ENCODE results near the gene CAMK1D. TPM values are rescaled to one million over a fixed set of nuclear protein-coding genes. Genes with fewer than 3 reads are reported as not detected.

CAMK1D gene
- total RNA-seq, 3 donors from 2014 or later (not counting 1 experiment from before 2014, with no cell fraction given), result 44.2 to 56.4 (median 49.7) TPM

GRCh38 chr10:12606461-12606860 is 257.1 kb downstream of the CAMK1D start:
- intact Hi-C loops (cut with micrococcal nuclease), result no loop called here
- H3K4me3 Mint-ChIP-seq, result peak overlapping the region; percentile 74

GRCh38 chr10:12608761-12609160 is 259.4 kb downstream of the CAMK1D start:
- Histone ChIP-seq H3K27me3 (ENCODE audit: control insufficient read depth, insufficient read depth, low read length) (no peaks in the 10 kb centered on the region), H3K4me1 (ENCODE audit: control insufficient read depth, insufficient read depth, low read length) (peaks cover 16% of the 10 kb centered on the region), H3K27ac (ENCODE audit: low read length) (no peak overlapping the region), H3K9me3 (ENCODE audit: control insufficient read depth, insufficient read depth, low read length) (no peaks in the 10 kb centered on the region), H3K36me3 (ENCODE audit: control insufficient read depth, insufficient read depth, low read length) (no peaks in the 10 kb centered on the region), H3K4me3 (ENCODE audit: low read length) (no peak overlapping the region)
- intact Hi-C loops (cut with micrococcal nuclease), result no loop called here
- Mint-ChIP-seq H3K36me3 (no peaks in the 10 kb centered on the region), H3K27ac (no peak overlapping the region), H3K4me1 (peaks cover 33 to 35% of the 10 kb centered on the region in 2 donors), H3K27me3 (ENCODE audit: low read depth in 2 of 2) (no peaks in the 10 kb centered on the region), H3K4me3 (no peak overlapping the region), H3K9me3 (no peaks in the 10 kb centered on the region)
- no peak for ATAC-seq
- WGBS (ENCODE audit: insufficient coverage), result 87% methylated on average over 6 of the region's 6 CpGs
- DNase-seq, result no peak
- TF ChIP-seq CTCF (IDR thresholded peaks at IDR 0.05), result no peak

More at GRCh38 chr10:12606461-12606860, 257.1 kb downstream of the CAMK1D start:
- H3K36me3 Mint-ChIP-seq, result no peaks in the 10 kb centered on the region
- Histone ChIP-seq H3K4me1 (ENCODE audit: control insufficient read depth, insufficient read depth, low read length) (peaks cover 16% of the 10 kb centered on the region), H3K36me3 (ENCODE audit: control insufficient read depth, insufficient read depth, low read length) (no peaks in the 10 kb centered on the region), H3K27me3 (ENCODE audit: control insufficient read depth, insufficient read depth, low read length) (no peaks in the 10 kb centered on the region), H3K9me3 (ENCODE audit: control insufficient read depth, insufficient read depth, low read length) (no peaks in the 10 kb centered on the region), H3K4me3 (ENCODE audit: low read length) (no peak overlapping the region), H3K27ac (ENCODE audit: low read length) (peak overlapping the region; percentile 58)
- no peaks in the 10 kb centered on the region for H3K9me3 Mint-ChIP-seq
- DNase-seq (no peak), ATAC-seq (no peak)
- TF ChIP-seq CTCF (IDR thresholded peaks at IDR 0.05), result no peak
- H3K27ac Mint-ChIP-seq, result peak overlapping the region; percentile 54 to 86
- no peaks in the 10 kb centered on the region for H3K27me3 Mint-ChIP-seq (ENCODE audit: low read depth in 2 of 2)
- 66% methylated on average over 12 of the region's 12 CpGs for WGBS (ENCODE audit: insufficient coverage)
- H3K4me1 Mint-ChIP-seq, result peaks cover 35 to 38% of the 10 kb centered on the region in 2 donors

- intact Hi-C loops (cut with micrococcal nuclease), result no loop called here
- Mint-ChIP-seq H3K4me1 (peaks cover 33 to 35% of the 10 kb centered on the region in 2 donors), H3K36me3 (no peaks in the 10 kb centered on the region), H3K27me3 (ENCODE audit: low read depth in 2 of 2) (no peaks in the 10 kb centered on the region), H3K4me3 (no peak overlapping the region), H3K27ac (no peak overlapping the region), H3K9me3 (no peaks in the 10 kb centered on the region)
- H3K4me1 ChIP-seq (ENCODE audit: control insufficient read depth, insufficient read depth, low read length), result peaks cover 16% of the 10 kb centered on the region
- ATAC-seq (no peak), DNase-seq (no peak)
- no peak for TF ChIP-seq CTCF (IDR thresholded peaks at IDR 0.05)
- no peaks in the 10 kb centered on the region for H3K9me3 ChIP-seq (ENCODE audit: control insufficient read depth, insufficient read depth, low read length)
- no peaks in the 10 kb centered on the region for H3K36me3 ChIP-seq (ENCODE audit: control insufficient read depth, insufficient read depth, low read length)
- no peak overlapping the region for H3K27ac ChIP-seq (ENCODE audit: low read length)
- H3K4me3 ChIP-seq (ENCODE audit: low read length), result no peak overlapping the region
- no peaks in the 10 kb centered on the region for H3K27me3 ChIP-seq (ENCODE audit: control insufficient read depth, insufficient read depth, low read length)
- WGBS (ENCODE audit: insufficient coverage), result 92% methylated on average over 7 of the region's 7 CpGs
Measured at GRCh38 chr10:12609435-12609834, 260.1 kb downstream of the CAMK1D start.

GRCh38 chr10:12613136-12613535 is 263.8 kb downstream of the CAMK1D start:
- no peaks in the 10 kb centered on the region for H3K4me1 ChIP-seq (ENCODE audit: control insufficient read depth, insufficient read depth, low read length)

More at GRCh38 chr10:12613136-12613535, 263.8 kb downstream of the CAMK1D start:
- Histone ChIP-seq H3K27me3 (ENCODE audit: control insufficient read depth, insufficient read depth, low read length) (no peaks in the 10 kb centered on the region), H3K27ac (ENCODE audit: low read length) (no peak overlapping the region), H3K36me3 (ENCODE audit: control insufficient read depth, insufficient read depth, low read length) (no peaks in the 10 kb centered on the region), H3K9me3 (ENCODE audit: control insufficient read depth, insufficient read depth, low read length) (no peaks in the 10 kb centered on the region), H3K4me3 (ENCODE audit: low read length) (no peak overlapping the region)
- TF ChIP-seq CTCF (IDR thresholded peaks at IDR 0.05), result no peak
- Mint-ChIP-seq H3K4me1 (peaks cover 11 to 21% of the 10 kb centered on the region in 2 donors), H3K9me3 (no peaks in the 10 kb centered on the region), H3K27ac (no peak overlapping the region), H3K4me3 (no peak overlapping the region), H3K36me3 (no peaks in the 10 kb centered on the region), H3K27me3 (ENCODE audit: low read depth in 2 of 2) (no peaks in the 10 kb centered on the region)
- WGBS (ENCODE audit: insufficient coverage), result 95% methylated on average over 5 of the region's 5 CpGs
- ATAC-seq (no peak), DNase-seq (no peak)
- intact Hi-C loops (cut with micrococcal nuclease), result no loop called here
